ENCODE measurements around the gene ADAMTSL1. TPM values are rescaled to one million over a fixed set of nuclear protein-coding genes. Genes with fewer than 3 reads are reported as not detected.

The ADAMTSL1 gene
- total RNA-seq, 1 experiment from 2014 or later: 0.95 TPM

- no peaks in the 10 kb centered on the region for H3K36me3 ChIP-seq
- DNase-seq (ENCODE audit: low read depth in 1 of 2, low spot score in 2 of 2): no peak
Observed at GRCh38 chr9:18806232-18807080, 332.5 kb downstream of the ADAMTSL1 start.

GRCh38 chr9:18810581-18810980 lies 336.6 kb downstream of the ADAMTSL1 start:
- Histone ChIP-seq H3K9me3 (replicated peaks) (no peaks in the 10 kb centered on the region), H3K27ac (no peak overlapping the region), H3K36me3 (no peaks in the 10 kb centered on the region), H3K27me3 (replicated peaks) (no peaks in the 10 kb centered on the region), H3K4me1 (replicated peaks) (no peaks in the 10 kb centered on the region), H3K4me3 (no peak overlapping the region)
- no peak for DNase-seq (ENCODE audit: low read depth in 1 of 2, low spot score in 2 of 2)

More at GRCh38 chr9:18806232-18807080, 332.5 kb downstream of the ADAMTSL1 start:
- no peaks in the 10 kb centered on the region for H3K4me1 ChIP-seq (replicated peaks)
- no peaks in the 10 kb centered on the region for H3K9me3 ChIP-seq (replicated peaks)
- no peak overlapping the region for H3K4me3 ChIP-seq
- H3K27ac ChIP-seq: no peak overlapping the region
- no peaks in the 10 kb centered on the region for H3K27me3 ChIP-seq (replicated peaks)

- Histone ChIP-seq H3K27me3 (replicated peaks) (no peaks in the 10 kb centered on the region), H3K9me3 (replicated peaks) (no peaks in the 10 kb centered on the region), H3K4me3 (no peak overlapping the region), H3K36me3 (no peaks in the 10 kb centered on the region), H3K4me1 (replicated peaks) (no peaks in the 10 kb centered on the region), H3K27ac (no peak overlapping the region)
- DNase-seq (ENCODE audit: low read depth in 1 of 2, low spot score in 2 of 2): no peak
Observed at GRCh38 chr9:18811171-18811570, 337.2 kb downstream of the ADAMTSL1 start.

GRCh38 chr9:18819418-18819817 lies 345.5 kb downstream of the ADAMTSL1 start:
- Histone ChIP-seq H3K9me3 (replicated peaks) (no peaks in the 10 kb centered on the region), H3K27ac (no peak overlapping the region), H3K27me3 (replicated peaks) (no peaks in the 10 kb centered on the region), H3K4me3 (no peak overlapping the region), H3K36me3 (no peaks in the 10 kb centered on the region), H3K4me1 (replicated peaks) (no peaks in the 10 kb centered on the region)
- no peak for DNase-seq (ENCODE audit: low read depth in 1 of 2, low spot score in 2 of 2)

GRCh38 chr9:18820566-18821095 lies 346.7 kb downstream of the ADAMTSL1 start:
- no peak overlapping the region for H3K27ac ChIP-seq
- no peak overlapping the region for H3K4me3 ChIP-seq
- no peaks in the 10 kb centered on the region for H3K4me1 ChIP-seq (replicated peaks)
- no peaks in the 10 kb centered on the region for H3K9me3 ChIP-seq (replicated peaks)
- no peaks in the 10 kb centered on the region for H3K36me3 ChIP-seq
- no peak for DNase-seq (ENCODE audit: low read depth in 1 of 2, low spot score in 2 of 2)
- H3K27me3 ChIP-seq (replicated peaks): no peaks in the 10 kb centered on the region

GRCh38 chr9:18821788-18822187 lies 347.8 kb downstream of the ADAMTSL1 start:
- Histone ChIP-seq H3K4me1 (replicated peaks) (no peaks in the 10 kb centered on the region), H3K36me3 (no peaks in the 10 kb centered on the region), H3K9me3 (replicated peaks) (no peaks in the 10 kb centered on the region), H3K27ac (no peak overlapping the region), H3K4me3 (no peak overlapping the region), H3K27me3 (replicated peaks) (no peaks in the 10 kb centered on the region)
- no peak for DNase-seq (ENCODE audit: low read depth in 1 of 2, low spot score in 2 of 2)

- H3K4me3 ChIP-seq: no peak overlapping the region
- no peak overlapping the region for H3K27ac ChIP-seq
- no peaks in the 10 kb centered on the region for H3K9me3 ChIP-seq (replicated peaks)
- H3K27me3 ChIP-seq (replicated peaks): no peaks in the 10 kb centered on the region
- no peak for DNase-seq (ENCODE audit: low read depth in 1 of 2, low spot score in 2 of 2)
- no peaks in the 10 kb centered on the region for H3K36me3 ChIP-seq
- H3K4me1 ChIP-seq (replicated peaks): no peaks in the 10 kb centered on the region
Observed at GRCh38 chr9:18822850-18823249, 348.9 kb downstream of the ADAMTSL1 start.

GRCh38 chr9:18824095-18824666 lies 350.2 kb downstream of the ADAMTSL1 start:
- Histone ChIP-seq H3K4me1 (replicated peaks) (no peaks in the 10 kb centered on the region), H3K9me3 (replicated peaks) (no peaks in the 10 kb centered on the region), H3K36me3 (no peaks in the 10 kb centered on the region), H3K27me3 (replicated peaks) (no peaks in the 10 kb centered on the region), H3K4me3 (no peak overlapping the region), H3K27ac (no peak overlapping the region)
- DNase-seq (ENCODE audit: low read depth in 1 of 2, low spot score in 2 of 2): no peak

- no peak overlapping the region for H3K4me3 ChIP-seq
- no peaks in the 10 kb centered on the region for H3K36me3 ChIP-seq
- no peaks in the 10 kb centered on the region for H3K4me1 ChIP-seq (replicated peaks)
- no peak for DNase-seq (ENCODE audit: low read depth in 1 of 2, low spot score in 2 of 2)
- no peaks in the 10 kb centered on the region for H3K27me3 ChIP-seq (replicated peaks)
- H3K27ac ChIP-seq: no peak overlapping the region
- H3K9me3 ChIP-seq (replicated peaks): no peaks in the 10 kb centered on the region
Observed at GRCh38 chr9:18825656-18826170, 351.8 kb downstream of the ADAMTSL1 start.

- Histone ChIP-seq H3K9me3 (replicated peaks) (no peaks in the 10 kb centered on the region), H3K27ac (no peak overlapping the region), H3K27me3 (replicated peaks) (no peaks in the 10 kb centered on the region), H3K4me3 (no peak overlapping the region), H3K4me1 (replicated peaks) (no peaks in the 10 kb centered on the region), H3K36me3 (no peaks in the 10 kb centered on the region)
- DNase-seq (ENCODE audit: low read depth in 1 of 2, low spot score in 2 of 2): no peak
Observed at GRCh38 chr9:18826248-18826647, 352.3 kb downstream of the ADAMTSL1 start.

GRCh38 chr9:18829066-18829465 lies 355.1 kb downstream of the ADAMTSL1 start:
- no peak overlapping the region for H3K27ac ChIP-seq

GRCh38 chr9:18829873-18830272 lies 355.9 kb downstream of the ADAMTSL1 start:
- DNase-seq (ENCODE audit: low read depth in 1 of 2, low spot score in 2 of 2): no peak
- no peak overlapping the region for H3K27ac ChIP-seq
- no peaks in the 10 kb centered on the region for H3K36me3 ChIP-seq
- H3K9me3 ChIP-seq (replicated peaks): no peaks in the 10 kb centered on the region
- H3K27me3 ChIP-seq (replicated peaks): no peaks in the 10 kb centered on the region
- no peak overlapping the region for H3K4me3 ChIP-seq
- H3K4me1 ChIP-seq (replicated peaks): no peaks in the 10 kb centered on the region

More at GRCh38 chr9:18829066-18829465, 355.1 kb downstream of the ADAMTSL1 start:
- H3K4me1 ChIP-seq (replicated peaks): no peaks in the 10 kb centered on the region
- no peak overlapping the region for H3K4me3 ChIP-seq
- no peaks in the 10 kb centered on the region for H3K27me3 ChIP-seq (replicated peaks)
- DNase-seq (ENCODE audit: low read depth in 1 of 2, low spot score in 2 of 2): no peak
- H3K36me3 ChIP-seq: no peaks in the 10 kb centered on the region
- H3K9me3 ChIP-seq (replicated peaks): no peaks in the 10 kb centered on the region

GRCh38 chr9:18834740-18835361 lies 360.9 kb downstream of the ADAMTSL1 start:
- DNase-seq (ENCODE audit: low read depth in 1 of 2, low spot score in 2 of 2): no peak
- H3K9me3 ChIP-seq (replicated peaks): no peaks in the 10 kb centered on the region
- H3K27ac ChIP-seq: no peak overlapping the region
- H3K36me3 ChIP-seq: no peaks in the 10 kb centered on the region
- H3K27me3 ChIP-seq (replicated peaks): no peaks in the 10 kb centered on the region
- H3K4me1 ChIP-seq (replicated peaks): no peaks in the 10 kb centered on the region
- H3K4me3 ChIP-seq: no peak overlapping the region

- Histone ChIP-seq H3K4me3 (no peak overlapping the region), H3K4me1 (replicated peaks) (no peaks in the 10 kb centered on the region), H3K27me3 (replicated peaks) (no peaks in the 10 kb centered on the region), H3K27ac (no peak overlapping the region), H3K36me3 (no peaks in the 10 kb centered on the region), H3K9me3 (replicated peaks) (no peaks in the 10 kb centered on the region)
- DNase-seq (ENCODE audit: low read depth in 1 of 2, low spot score in 2 of 2): no peak
Observed at GRCh38 chr9:18837402-18837801, 363.4 kb downstream of the ADAMTSL1 start.

Data from SJSA1 (cell line).